Vagina (tissue), 2 donors: ENCODE results near the gene CYBB.

Experiments
- CTCF ChIP-seq, 3 experiments: fragments of 450-650 bp in 2 of 3; fragments of 200-600 bp in 1 of 3; sonication (generic) in 1 of 3; IDR thresholded peaks; one replicate each; pipeline ENCODE4 v1.5.1; 2017 to 2019; ENCODE audit warnings: antibody characterized with exemption in 3 of 3, mild to moderate bottlenecking in 2 of 3, moderate library complexity in 2 of 3
- POLR2A ChIP-seq, 2 donors: fragments of 450-650 bp; IDR thresholded peaks; one replicate each; pipeline ENCODE4 v1.6.1; 2017; ENCODE audit warnings: antibody characterized with exemption in 2 of 2, mild to moderate bottlenecking in 2 of 2, moderate library complexity in 2 of 2

- TF ChIP-seq POLR2A (IDR thresholded peaks at IDR 0.05): no peak
- TF ChIP-seq CTCF (IDR thresholded peaks at IDR 0.05): no peak
Observed at GRCh38 chrX:37776987-37777325, 2.9 kb upstream of the CYBB start.
